GM19455 (cell line): Measurements from ENCODE around the gene TTC28.
"Not testable (repeated sequence)": the region's sequence is repeated elsewhere in the genome, so short reads cannot be mapped to it uniquely, and the experiment has no call there.

Experiments
- ATAC-seq: cut with Tn5 transposase; IDR thresholded peaks from one replicate; pipeline ENCODE4 v1.9.1; 2021; ENCODE audit not compliant: unreplicated experiment

Gene TTC28

GRCh38 chr22:28679611-28680287 lies at the start of gene TTC28:
TTC28 (minus strand) TSS chr22:28679840; CDS start chr22:28679723, 117 bp downstream.
- ATAC-seq: not testable (repeated sequence)

- no peak for ATAC-seq
Measured at GRCh38 chr22:28728621-28729313, 49.1 kb upstream of the TTC28 start.

DNA sequence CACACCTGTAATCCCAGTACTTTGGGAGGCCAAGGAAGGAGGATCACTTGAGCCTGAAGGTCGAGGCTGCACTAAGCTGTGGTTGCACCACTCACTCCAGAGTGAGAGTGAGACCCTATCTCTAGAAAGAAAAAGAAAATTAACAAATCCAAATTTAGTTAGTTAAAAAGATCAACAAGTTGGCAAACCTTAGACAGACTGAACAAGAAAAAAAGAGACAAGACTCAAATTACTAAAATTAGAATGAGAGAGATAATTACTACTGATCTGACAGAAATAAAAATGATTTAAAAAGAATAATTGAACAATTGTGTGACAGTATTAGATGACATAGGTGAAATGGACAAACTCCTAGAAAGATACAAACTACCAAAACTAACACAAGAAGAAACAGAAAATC lies 48.4 kb upstream of the TTC28 start:
- no peak for ATAC-seq

DNA sequence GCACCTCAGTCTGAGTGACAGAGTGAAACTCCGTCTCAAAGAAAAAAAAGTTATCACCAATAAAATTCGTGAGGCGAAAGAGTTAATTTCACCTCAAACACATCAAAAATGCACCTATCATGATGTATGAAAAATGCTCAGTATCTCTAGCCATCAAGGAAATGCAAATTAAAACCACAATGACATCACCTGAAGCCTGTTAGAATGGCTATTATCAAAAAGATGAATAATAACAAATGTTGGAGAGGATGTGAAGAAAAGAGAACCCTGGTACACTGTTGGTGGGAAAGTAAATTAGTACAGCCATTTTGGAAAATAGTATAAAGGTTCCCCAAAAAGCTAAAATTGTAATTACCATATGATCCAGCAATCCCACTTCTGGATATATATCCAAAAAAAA lies 38.4 kb upstream of the TTC28 start:
- ATAC-seq: no peak

GRCh38 chr22:28716686-28717085 lies 37.0 kb upstream of the TTC28 start:
- no peak for ATAC-seq

GRCh38 chr22:28715611-28716010 lies 36.0 kb upstream of the TTC28 start:
- no peak for ATAC-seq

GRCh38 chr22:28714043-28714628 lies 34.5 kb upstream of the TTC28 start:
- ATAC-seq: no peak

DNA sequence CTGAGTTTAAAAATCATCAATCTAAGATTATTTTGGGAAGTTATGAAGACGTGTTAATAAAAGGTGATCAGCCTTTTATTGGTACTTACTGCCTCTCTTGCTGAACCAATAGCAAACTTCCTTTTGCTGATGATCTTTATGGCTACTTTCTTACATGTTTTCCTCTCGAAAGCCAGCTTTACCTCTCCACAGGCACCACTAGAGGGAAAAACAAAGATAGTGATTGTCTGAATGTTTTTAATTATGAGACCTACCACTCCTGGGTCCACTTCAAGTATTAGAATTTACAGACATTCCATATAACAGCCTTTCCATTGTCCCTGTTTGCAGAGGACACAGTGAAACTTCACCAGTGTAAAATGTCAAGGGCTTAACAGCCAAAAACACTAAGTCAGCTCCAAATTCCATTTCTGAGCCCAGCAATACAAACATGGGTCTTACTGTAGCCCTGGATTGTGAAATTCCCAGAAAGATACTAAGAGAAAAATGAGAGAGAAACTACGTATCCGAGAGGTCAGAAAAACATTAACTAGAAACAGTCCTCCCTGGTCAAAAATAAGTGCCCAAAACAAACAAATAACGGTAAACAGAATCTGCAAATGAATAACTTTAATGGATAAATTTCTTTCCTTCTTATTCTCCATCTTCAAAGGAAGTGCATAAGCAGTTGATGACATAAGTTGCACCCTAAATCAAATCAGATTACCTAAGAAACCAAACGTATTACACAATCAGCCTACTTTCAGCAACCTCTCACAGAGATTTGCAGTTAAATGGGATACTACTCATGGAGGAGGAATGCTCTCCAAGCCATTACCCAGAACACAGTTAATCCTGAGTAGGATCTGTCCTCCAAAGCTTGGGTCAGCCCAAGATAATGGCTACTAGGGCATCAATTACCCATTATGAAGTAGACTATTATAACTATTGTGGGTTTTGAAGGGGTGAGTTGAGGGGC lies 32.5 kb upstream of the TTC28 start:
- no peak for ATAC-seq

DNA sequence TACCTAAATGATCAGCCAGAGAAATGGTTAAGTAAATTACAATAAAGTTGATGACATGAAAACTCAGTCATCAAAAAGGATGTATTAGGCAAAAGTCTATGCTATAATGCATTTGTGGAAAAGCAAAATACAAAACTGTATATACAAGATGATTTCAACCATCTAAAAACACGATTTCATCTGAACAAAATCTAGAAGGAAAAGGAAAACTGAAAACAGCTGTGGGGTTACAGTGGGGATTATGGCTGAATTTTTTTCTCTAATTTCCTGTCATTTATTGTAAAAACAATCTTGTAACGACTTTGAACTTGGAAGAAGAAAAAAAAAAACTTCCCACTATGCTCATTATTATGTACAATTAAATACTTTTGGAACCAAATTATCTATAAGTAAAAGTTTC lies 31.7 kb upstream of the TTC28 start:
- ATAC-seq: no peak

GRCh38 chr22:28710576-28711191 lies 31.0 kb upstream of the TTC28 start:
- no peak for ATAC-seq

DNA sequence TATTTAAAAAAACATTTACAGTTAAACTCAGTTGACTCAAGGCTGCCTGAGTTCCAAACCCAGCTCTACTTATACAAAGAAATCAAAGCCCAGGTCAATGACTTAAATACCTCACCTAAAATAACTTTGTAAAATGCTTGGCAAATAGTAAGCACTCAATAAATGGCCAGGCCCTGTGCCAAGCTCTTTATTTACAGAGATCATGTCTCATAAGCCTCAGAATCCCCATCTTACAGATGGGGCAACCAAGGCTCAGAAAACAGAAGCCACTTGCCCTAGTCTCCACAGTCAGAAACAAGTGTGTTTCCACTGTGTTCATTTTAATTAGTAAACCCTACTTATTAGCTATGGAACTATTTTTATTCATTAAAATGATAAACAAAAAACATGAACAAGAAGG lies 30.5 kb upstream of the TTC28 start:
- ATAC-seq: no peak

GRCh38 chr22:28706845-28707244 lies 27.2 kb upstream of the TTC28 start:
- ATAC-seq: no peak

DNA sequence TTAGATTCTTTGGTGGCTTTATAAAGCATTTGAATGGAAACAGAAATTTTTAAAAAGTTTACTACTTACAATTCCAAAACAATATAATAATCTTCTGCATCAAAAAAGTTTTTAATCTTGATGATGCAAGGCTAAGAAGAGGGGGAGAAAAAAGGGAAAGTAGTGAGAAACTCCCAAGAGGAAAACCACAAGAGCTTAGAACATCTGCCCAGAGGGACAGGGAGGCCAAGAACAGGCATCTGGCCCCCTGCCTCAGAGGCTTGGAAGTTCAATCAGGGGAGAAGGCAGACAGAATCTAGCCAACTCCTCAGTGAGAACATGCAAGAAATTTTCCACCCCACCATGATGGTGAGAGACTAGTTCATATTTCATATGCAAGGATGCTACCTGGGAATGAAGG lies 23.8 kb upstream of the TTC28 start:
- no peak for ATAC-seq

GRCh38 chr22:28702891-28703290 lies 23.3 kb upstream of the TTC28 start:
- ATAC-seq: no peak

DNA sequence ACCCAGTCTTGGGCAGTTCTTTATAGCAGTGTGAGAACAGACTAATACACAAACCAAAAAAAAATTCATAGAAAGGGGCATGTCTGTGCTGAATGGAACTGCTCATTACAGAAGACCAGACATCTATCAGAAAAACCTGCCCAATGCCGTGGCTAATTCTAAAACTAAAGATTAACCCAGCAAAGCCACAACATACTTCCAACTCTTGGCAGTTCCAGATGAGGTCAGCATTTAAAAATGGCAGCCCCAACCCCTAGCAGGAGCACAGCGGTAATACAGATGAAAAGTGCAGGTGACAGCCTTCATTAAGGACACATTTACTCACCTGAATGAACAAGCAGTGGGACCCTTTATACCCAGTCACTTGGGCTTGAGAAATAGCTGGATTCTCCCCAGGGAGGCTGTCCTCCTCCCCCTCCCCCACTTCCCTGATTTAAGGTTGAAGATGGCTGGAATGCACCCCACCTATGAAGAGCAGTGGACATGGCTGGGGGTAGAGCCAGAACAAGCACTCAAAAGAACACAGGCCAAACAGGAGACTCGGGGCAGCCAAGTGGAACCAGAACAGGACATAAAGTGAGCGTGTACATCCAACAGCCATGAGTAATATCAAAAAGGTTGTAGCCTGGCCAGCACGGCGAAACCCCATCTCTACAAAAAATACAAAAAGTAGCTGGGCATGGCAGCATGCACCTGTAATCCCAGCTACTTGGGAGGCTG lies 13.6 kb upstream of the TTC28 start:
- ATAC-seq: not testable (repeated sequence)

GRCh38 chr22:28689796-28690195 lies 10.2 kb upstream of the TTC28 start:
- ATAC-seq: not testable (repeated sequence)

GRCh38 chr22:28682966-28683365 lies 3.3 kb upstream of the TTC28 start:
- not testable (repeated sequence) for ATAC-seq

GRCh38 chr22:28680813-28681490 lies 1.3 kb upstream of the TTC28 start:
- ATAC-seq: not testable (repeated sequence)

- ATAC-seq: not testable (repeated sequence)
Measured at GRCh38 chr22:28678778-28679610, 646 bp downstream of the TTC28 start.
